HG03432 (cell line): ENCODE results near the gene PDE4C.
"Not testable (repeated sequence)": the region's sequence is repeated elsewhere in the genome, so short reads cannot be mapped to it uniquely, and the experiment has no call there.

ENCODE experiments used
- ATAC-seq: cut with Tn5 transposase; IDR thresholded peaks from one replicate; pipeline ENCODE4 v1.9.1; 2021; ENCODE audit warnings: mild to moderate bottlenecking, moderate library complexity; ENCODE audit not compliant: unreplicated experiment

PDE4C gene

DNA sequence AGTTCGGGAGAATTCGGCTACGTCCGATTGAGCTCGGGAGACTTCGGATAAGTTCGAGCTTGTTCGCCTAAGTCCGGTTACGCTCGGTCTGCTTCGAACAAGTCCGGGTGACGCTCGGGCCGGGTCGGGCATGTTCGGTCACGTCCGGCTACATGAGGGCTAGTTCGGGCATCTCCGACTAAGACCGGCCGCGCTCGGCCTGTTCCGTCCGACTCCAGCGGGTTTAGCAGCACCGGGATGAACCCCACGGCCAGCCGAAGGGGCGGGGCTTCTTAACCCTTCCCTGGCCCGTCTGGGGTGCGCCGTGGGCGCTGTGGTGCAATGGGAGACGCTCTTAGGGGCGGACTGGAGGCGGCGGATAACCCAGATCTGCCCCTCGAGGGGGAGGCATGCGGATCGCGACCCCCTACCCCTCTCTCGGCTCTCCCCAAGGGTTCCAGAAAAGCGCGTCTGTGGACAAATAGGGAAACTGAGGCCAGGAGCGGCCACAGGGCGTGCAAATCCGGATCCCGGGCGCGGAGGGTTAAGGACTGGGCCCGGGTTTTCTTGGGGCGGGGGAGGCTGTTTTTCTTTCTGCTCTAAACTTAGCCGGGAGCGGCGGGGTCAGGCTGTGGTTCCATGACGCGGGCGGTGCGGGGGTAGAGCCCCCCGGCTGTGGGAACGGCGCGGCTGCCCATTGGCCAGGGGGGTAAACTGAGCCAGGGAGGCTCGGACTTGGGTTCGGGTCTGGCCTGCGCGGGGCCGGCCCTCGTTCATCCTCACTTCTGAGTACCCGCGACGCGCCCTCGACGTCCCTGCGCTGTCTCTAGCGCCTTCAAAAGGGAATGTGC is 1.5 kb downstream of the PDE4C start:
- peak; percentile 87 for ATAC-seq

DNA sequence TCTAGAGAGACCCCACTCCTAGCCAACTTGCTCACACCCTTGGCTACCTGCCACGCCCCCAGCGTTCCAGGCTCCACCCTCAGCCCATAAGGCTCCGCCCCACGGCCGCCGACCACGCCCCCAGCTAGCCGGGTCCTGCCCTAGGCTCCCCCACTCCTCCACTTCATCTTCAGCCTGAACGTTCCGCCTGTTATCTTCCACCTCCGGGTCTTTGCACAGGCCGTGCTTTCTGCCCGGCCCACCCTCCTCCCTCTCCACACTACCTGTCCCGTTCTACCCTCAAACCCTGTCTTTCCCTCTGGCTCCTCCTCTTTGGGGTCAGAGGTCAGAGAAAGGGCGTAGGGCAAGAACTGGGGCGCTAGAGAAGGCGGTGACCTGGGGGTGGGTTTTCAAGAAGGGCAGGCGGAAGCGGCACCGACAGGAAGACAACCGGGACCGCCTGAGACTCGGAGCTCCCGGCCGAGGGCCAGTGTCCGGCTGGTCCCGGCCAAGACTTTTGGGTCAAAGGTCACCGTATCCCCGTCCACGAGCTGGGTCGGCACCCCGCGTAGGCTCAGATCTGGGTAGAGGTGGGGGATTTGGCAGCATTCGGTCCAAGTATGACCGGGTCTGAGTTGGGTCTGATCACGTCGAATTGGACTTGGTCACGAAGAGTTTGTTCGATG is 2.2 kb downstream of the PDE4C start:
- peak; percentile 9 for ATAC-seq

- no peak for ATAC-seq
These were observed 4.2 kb downstream of the PDE4C start for GRCh38 chr19:18221815-18222725.

DNA sequence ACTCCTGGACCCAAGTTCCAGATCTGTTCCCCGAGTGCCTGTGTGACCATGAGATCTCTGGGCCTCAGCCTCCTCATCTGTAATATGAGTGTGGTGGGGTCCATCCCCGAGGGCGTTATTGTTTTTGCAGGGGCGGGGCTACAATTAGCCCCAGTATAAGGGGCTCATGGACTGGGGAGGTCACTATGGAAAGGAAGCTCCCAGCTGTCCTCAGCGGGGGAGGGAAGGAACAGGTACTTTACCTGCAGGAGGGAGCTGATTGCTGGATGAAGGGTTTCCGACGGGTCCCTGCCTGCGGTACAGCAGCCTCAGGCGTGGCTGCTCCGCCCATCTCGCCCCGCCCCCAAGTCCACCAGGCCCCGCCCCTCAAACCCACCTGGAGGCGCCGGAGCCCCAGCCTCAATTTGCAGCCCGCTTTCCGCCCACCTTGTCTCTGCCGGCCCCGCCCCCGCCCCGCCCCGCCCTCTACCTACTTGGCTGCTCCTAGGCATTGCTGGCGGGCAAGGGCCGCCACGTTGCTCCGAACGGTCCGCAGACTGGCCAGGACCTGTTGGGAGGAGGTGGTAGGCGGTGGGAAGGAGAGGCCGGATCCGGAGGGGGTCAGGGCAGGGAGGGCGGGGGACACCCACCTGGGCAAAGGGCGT is 5.5 kb downstream of the PDE4C start:
- ATAC-seq = no peak

DNA sequence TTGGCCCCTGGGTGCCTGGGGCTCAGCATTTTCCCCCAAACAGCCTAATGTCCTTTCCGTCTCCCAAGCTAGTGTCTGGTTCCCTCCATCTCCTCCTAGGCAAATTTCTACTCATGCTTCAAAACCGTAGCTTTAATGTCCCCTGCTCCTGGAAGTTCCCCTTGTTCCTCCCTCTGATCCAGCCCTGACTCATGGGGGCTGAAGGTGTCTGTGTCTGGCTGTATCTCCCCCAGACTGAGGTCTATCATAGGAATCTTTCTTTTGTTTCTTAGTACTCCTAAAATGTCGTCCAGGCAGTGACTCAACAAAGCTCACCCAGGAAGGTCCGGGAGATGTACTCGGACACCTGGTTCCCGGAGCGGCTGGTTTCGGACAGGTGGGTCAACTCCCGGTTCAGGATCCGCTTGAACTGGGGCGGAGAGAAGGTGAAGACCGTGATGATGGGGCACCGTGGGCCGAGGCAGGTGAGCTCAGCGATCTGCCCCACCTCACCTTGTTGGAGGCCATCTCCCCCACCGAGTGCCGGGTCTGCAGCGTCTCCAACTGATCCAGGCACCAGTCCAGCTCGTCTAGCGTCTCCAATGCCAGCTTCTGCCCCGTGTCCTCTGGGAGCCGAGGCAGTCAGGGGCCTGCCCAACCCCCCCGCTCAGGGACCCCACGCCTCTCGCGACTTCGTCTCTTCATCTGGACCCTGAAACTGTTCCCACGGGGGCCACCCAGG is 6.2 kb downstream of the PDE4C start:
- no peak for ATAC-seq

DNA sequence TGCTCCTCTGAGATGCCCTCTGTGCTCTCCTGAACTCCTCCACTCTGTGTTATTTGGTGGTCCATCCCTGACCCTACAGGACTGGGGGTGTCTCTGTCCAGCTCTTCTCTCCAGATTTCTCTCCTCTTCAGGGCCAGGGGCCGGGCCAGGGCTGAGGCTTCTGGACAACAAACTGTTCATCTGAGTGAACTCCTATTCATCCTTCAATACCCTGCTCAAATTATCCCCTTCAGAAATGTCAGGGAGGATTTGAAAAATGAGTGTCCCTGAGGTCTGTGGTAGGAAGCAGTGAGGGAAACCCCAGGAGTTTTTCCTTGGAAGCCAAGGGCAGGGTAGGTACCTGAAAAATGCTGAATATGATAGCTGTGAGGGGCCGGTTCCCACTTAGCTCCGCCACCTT is 7.6 kb downstream of the PDE4C start:
- no peak for ATAC-seq

GRCh38 chr19:18218159-18218558 is 8.1 kb downstream of the PDE4C start:
- ATAC-seq = no peak

DNA sequence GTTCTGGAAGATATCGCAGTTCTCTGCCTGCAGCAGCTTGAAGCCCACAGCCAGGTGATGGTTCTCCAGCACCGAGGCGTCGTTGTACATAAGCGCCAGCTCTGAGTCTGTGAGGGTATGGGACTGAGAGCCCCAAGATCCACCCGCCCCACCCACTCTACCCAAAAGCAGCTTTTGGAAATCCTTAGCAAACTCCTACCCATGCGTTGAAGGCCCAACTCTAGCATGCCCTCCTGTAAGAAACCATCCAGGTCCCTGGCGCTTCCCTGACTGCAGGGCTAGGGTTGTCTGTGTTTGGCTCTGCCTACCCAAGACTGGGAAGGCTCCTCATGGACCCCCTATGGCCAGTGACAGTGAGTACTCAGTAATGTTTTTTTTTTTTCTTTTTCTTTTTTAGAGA is 9.4 kb downstream of the PDE4C start:
- ATAC-seq = no peak

- ATAC-seq = no peak
These were observed 11.3 kb downstream of the PDE4C start for GRCh38 chr19:18214779-18215433.

DNA sequence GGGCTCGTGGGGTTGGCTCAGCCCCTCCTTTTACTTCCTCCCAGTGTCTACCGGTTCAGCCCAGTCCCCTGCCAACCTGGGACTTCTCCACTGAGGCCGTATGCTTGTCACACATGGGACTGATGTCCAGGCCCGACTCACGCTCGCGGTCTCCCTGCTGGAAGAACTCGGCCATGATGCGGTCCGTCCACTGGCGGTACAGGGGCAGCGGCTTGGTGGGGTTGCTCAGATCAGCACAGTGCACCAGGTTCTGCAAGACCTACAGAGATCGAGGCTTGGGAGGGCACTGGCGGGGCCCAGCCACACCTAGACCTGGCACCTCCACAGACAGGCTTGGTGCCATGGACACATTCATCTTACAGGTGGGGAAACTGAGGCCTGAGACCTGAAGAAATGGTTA is 14.6 kb downstream of the PDE4C start:
- no peak for ATAC-seq

DNA sequence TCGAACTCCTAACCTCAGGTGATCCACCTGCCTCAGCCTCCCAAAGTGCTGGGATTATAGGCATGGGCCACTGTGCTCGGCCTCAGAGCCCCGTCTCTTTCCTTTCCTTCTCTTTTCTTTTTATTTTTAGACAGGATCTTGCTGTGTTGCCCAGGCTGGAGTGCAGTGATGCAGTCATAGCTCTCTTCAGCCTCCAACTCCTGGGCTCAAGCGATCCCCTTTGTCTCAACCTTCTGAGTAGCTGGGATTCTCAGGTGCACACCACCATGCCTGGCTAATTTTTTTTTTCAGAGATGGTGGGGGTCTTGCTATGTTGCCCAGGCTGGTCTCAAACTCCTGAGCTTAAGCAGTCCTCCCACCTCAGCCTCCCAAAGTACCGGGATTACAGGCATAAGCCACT is 16.3 kb downstream of the PDE4C start:
- not testable (repeated sequence) for ATAC-seq

DNA sequence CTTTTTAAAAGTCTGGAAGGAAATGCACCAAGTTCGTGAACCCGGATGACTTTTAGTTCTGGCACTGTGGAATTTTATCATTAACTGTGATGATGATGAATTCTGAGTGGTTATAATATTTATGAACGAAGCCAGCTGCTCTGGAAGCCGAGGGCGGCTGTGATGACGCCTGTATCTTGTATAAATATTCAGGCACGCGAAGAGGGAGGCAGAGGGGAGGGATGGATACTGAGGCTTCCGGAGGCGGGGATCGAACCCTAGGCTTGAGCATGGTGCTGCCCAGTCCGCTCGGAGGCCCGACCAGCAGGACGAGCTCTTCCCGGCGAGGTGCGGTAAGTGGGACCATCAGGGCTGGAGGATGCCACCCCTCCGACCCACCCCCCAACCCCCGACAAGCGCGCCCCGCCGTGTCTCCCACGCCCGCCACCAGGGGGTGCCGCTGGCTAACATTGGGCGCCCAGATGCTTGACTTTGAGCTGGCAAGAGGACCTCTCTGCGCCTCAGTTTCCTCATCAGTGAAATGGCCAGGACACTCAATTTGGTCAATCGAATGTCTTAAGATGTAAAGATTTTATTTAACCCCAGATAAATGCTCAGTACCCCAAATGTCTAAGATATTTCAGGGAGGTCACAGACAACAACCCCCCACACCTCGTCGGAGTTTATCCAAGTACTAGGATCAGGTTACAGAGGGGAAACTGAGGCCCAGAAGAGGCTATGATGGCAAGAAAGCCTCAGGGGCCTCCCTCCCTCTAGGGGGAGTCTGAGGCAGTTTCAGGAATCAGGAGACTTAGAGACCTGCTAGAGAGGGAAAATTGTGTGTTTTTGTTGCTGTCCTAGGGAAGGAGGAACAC is 17.9 kb downstream of the PDE4C start:
- no peak for ATAC-seq

DNA sequence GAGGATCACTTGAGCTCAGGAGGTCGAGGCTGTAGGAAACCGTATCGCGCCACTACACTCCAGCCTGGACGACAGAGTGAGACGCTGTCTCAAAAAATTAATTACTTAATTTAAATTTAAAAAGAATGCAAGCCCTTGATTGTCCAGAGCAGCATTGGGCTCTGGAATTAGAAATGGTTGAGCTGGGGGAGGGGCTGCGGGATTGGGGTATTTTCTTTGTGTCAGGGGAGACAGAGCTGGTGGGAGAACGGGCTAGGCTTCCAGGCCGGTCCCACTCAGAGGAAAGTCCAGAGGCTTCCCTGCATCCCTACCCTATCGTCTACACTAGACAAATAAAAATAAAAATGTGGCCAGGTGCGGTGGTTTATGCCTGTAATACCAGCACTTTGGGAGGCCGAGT is 20.2 kb downstream of the PDE4C start:
- ATAC-seq = no peak

- ATAC-seq = no peak
These were observed 20.9 kb downstream of the PDE4C start for GRCh38 chr19:18205200-18205892.

- ATAC-seq = peak; percentile 12
These were observed 21.6 kb downstream of the PDE4C start for GRCh38 chr19:18204394-18205199.

GRCh38 chr19:18203863-18204393 is 22.3 kb downstream of the PDE4C start, which contains the start of gene RAB3A:
RAB3A (minus strand) TSS chr19:18204042; CDS start chr19:18202740, 1,302 bp downstream.
- peak; percentile 85 for ATAC-seq

- no peak for ATAC-seq
These were observed 22.8 kb downstream of the PDE4C start for GRCh38 chr19:18203408-18203862.
